Natural killer cell (primary cell): ENCODE data around the gene GAGE12C. TPM values are rescaled to one million over a fixed set of nuclear protein-coding genes. Genes with fewer than 3 reads are reported as not detected.

ENCODE experiments used
- total RNA-seq, 4 donors: library from RNA; stranded (reverse); fragments of 120-200 nt in 1 of 4; gene quantifications; one replicate each; pipeline versions ENCODE4 v1.2.3 to v1.2.4, GENCODE V29; 2013 to 2022

Gene GAGE12C
- total RNA-seq, 3 donors from 2014 or later (not counting 1 experiment from before 2014, with no cell fraction given), result not detected

Other genes with a start within 250 kb of the GAGE12C start
- gene GAGE10, start 228.5 kb upstream of the GAGE12C start, total RNA-seq, result not detected
- gene GAGE12J, start 210.1 kb upstream of the GAGE12C start, total RNA-seq, result not detected
- not detected for gene GAGE13, start 200.6 kb upstream of the GAGE12C start, total RNA-seq
- not detected for gene GAGE12D, start 9.6 kb downstream of the GAGE12C start, total RNA-seq
- not detected for gene GAGE12E, start 19.1 kb downstream of the GAGE12C start, total RNA-seq
- not detected for gene GAGE12F, start 28.7 kb downstream of the GAGE12C start, total RNA-seq
- not detected for gene GAGE12G, start 38.2 kb downstream of the GAGE12C start, total RNA-seq
- not detected for gene GAGE12H, start 47.8 kb downstream of the GAGE12C start, total RNA-seq
- not detected for gene GAGE2A, start 57.3 kb downstream of the GAGE12C start, total RNA-seq
- gene GAGE1, start 66.8 kb downstream of the GAGE12C start, total RNA-seq, result not detected
- not detected for gene PAGE1, start 163.8 kb downstream of the GAGE12C start, total RNA-seq